ENCODE measurements around the gene KIRREL1. TPM values are rescaled to one million over a fixed set of nuclear protein-coding genes. Genes with fewer than 3 reads are reported as not detected.

The KIRREL1 gene
- total and polyA plus RNA-seq, 2 donors (not counting 1 experiment from before 2014, with no cell fraction given) = 55.5 to 123 TPM

- Histone ChIP-seq H3K79me2 (ENCODE audit: control insufficient read depth, insufficient read depth, low read length) (no peaks in the 10 kb centered on the region), H2AFZ (ENCODE audit: low read length) (no peak overlapping the region), H3K27me3 (ENCODE audit: control insufficient read depth, insufficient read depth, low read length) (peaks cover 7% of the 10 kb centered on the region), H4K20me1 (ENCODE audit: control insufficient read depth, extremely low read depth, insufficient read depth, low read length) (no peaks in the 10 kb centered on the region), H3K9me3 (ENCODE audit: control insufficient read depth, insufficient read depth, low read depth, low read length) (no peaks in the 10 kb centered on the region), H3K4me1 (ENCODE audit: control insufficient read depth, extremely low read depth, insufficient read depth, low read length) (no peaks in the 10 kb centered on the region), H3K36me3 (ENCODE audit: control insufficient read depth, insufficient read depth, low read length) (no peaks in the 10 kb centered on the region), H3K4me3 (replicated peaks in 1 of 4; ENCODE audit: control extremely low read depth in 1 of 4, insufficient read depth in 1 of 4, low read depth in 3 of 4, low read length in 4 of 4) (no peak overlapping the region), H3K27ac (ENCODE audit: insufficient read depth, low read length) (no peak overlapping the region), H3K4me2 (ENCODE audit: extremely low read depth, insufficient read depth, low read length) (no peak overlapping the region), H3K9ac (ENCODE audit: insufficient read depth, low read length) (no peak overlapping the region)
- TF ChIP-seq, protein P1, sequence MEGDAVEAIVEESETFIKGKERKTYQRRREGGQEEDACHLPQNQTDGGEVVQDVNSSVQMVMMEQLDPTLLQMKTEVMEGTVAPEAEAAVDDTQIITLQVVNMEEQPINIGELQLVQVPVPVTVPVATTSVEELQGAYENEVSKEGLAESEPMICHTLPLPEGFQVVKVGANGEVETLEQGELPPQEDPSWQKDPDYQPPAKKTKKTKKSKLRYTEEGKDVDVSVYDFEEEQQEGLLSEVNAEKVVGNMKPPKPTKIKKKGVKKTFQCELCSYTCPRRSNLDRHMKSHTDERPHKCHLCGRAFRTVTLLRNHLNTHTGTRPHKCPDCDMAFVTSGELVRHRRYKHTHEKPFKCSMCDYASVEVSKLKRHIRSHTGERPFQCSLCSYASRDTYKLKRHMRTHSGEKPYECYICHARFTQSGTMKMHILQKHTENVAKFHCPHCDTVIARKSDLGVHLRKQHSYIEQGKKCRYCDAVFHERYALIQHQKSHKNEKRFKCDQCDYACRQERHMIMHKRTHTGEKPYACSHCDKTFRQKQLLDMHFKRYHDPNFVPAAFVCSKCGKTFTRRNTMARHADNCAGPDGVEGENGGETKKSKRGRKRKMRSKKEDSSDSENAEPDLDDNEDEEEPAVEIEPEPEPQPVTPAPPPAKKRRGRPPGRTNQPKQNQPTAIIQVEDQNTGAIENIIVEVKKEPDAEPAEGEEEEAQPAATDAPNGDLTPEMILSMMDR (conservative IDR thresholded peaks at IDR 0.05 in 1 of 2, IDR thresholded peaks at IDR 0.05 in 1 of 2; ENCODE audit: low read depth in 1 of 2, low read length in 2 of 2) = no peak
- TF ChIP-seq EZH2 (IDR thresholded peaks at IDR 0.05; ENCODE audit: low read length, missing control alignments) = no peak
- DNase-seq (ENCODE audit: low read depth in 2 of 2) = no peak
These were observed 11.3 kb upstream of the KIRREL1 start for GRCh38 chr1:157982136-157982535.

GRCh38 chr1:157983787-157984186, 9.7 kb upstream of the KIRREL1 start:
- H3K27ac ChIP-seq (ENCODE audit: insufficient read depth, low read length) = no peak overlapping the region
- no peaks in the 10 kb centered on the region for H3K79me2 ChIP-seq (ENCODE audit: control insufficient read depth, insufficient read depth, low read length)
- no peak overlapping the region for H3K4me3 ChIP-seq (replicated peaks in 1 of 4; ENCODE audit: control extremely low read depth in 1 of 4, insufficient read depth in 1 of 4, low read depth in 3 of 4, low read length in 4 of 4)
- H3K9me3 ChIP-seq (ENCODE audit: control insufficient read depth, insufficient read depth, low read depth, low read length) = no peaks in the 10 kb centered on the region
- peaks cover 9% of the 10 kb centered on the region for H3K27me3 ChIP-seq (ENCODE audit: control insufficient read depth, insufficient read depth, low read length)
- DNase-seq (ENCODE audit: low read depth in 2 of 2) = no peak
- H3K4me1 ChIP-seq (ENCODE audit: control insufficient read depth, extremely low read depth, insufficient read depth, low read length) = no peaks in the 10 kb centered on the region
- H3K4me2 ChIP-seq (ENCODE audit: extremely low read depth, insufficient read depth, low read length) = no peak overlapping the region
- no peak overlapping the region for H3K9ac ChIP-seq (ENCODE audit: insufficient read depth, low read length)
- H2AFZ ChIP-seq (ENCODE audit: low read length) = no peak overlapping the region
- no peaks in the 10 kb centered on the region for H4K20me1 ChIP-seq (ENCODE audit: control insufficient read depth, extremely low read depth, insufficient read depth, low read length)
- TF ChIP-seq, protein P1 (conservative IDR thresholded peaks at IDR 0.05 in 1 of 2, IDR thresholded peaks at IDR 0.05 in 1 of 2; ENCODE audit: low read depth in 1 of 2, low read length in 2 of 2) = no peak
- TF ChIP-seq EZH2 (IDR thresholded peaks at IDR 0.05; ENCODE audit: low read length, missing control alignments) = no peak
- H3K36me3 ChIP-seq (ENCODE audit: control insufficient read depth, insufficient read depth, low read length) = no peaks in the 10 kb centered on the region

DNA sequence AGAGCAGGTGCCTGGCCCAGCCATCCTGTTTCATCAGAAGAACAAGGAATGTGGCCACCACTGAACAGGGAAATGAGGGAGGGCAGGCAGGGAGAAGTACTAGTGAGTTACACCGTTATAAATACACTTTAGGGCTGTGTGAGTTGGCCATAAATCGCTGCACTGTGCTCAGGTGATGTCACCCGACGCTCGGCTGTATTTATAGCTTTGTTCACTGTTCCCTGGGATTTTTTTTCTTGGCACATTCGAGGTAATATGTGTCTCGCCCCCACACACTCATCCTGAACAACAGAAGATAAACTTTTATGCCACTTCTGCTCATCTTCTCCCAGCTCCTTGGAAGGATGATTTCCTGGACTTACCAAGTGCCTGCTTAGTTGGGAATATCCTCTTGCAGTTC, 9.0 kb upstream of the KIRREL1 start:
- no peak for TF ChIP-seq EZH2 (IDR thresholded peaks at IDR 0.05; ENCODE audit: low read length, missing control alignments)
- TF ChIP-seq, protein P1 (conservative IDR thresholded peaks at IDR 0.05 in 1 of 2, IDR thresholded peaks at IDR 0.05 in 1 of 2; ENCODE audit: low read depth in 1 of 2, low read length in 2 of 2) = no peak
- Histone ChIP-seq H3K4me3 (replicated peaks in 1 of 4; ENCODE audit: control extremely low read depth in 1 of 4, insufficient read depth in 1 of 4, low read depth in 3 of 4, low read length in 4 of 4) (no peak overlapping the region), H3K79me2 (ENCODE audit: control insufficient read depth, insufficient read depth, low read length) (no peaks in the 10 kb centered on the region), H3K27me3 (ENCODE audit: control insufficient read depth, insufficient read depth, low read length) (peaks cover 9% of the 10 kb centered on the region), H3K27ac (ENCODE audit: insufficient read depth, low read length) (no peak overlapping the region), H3K4me2 (ENCODE audit: extremely low read depth, insufficient read depth, low read length) (no peak overlapping the region), H4K20me1 (ENCODE audit: control insufficient read depth, extremely low read depth, insufficient read depth, low read length) (no peaks in the 10 kb centered on the region), H3K9me3 (ENCODE audit: control insufficient read depth, insufficient read depth, low read depth, low read length) (no peaks in the 10 kb centered on the region), H3K36me3 (ENCODE audit: control insufficient read depth, insufficient read depth, low read length) (no peaks in the 10 kb centered on the region), H2AFZ (ENCODE audit: low read length) (no peak overlapping the region), H3K9ac (ENCODE audit: insufficient read depth, low read length) (no peak overlapping the region), H3K4me1 (ENCODE audit: control insufficient read depth, extremely low read depth, insufficient read depth, low read length) (no peaks in the 10 kb centered on the region)
- DNase-seq (ENCODE audit: low read depth in 2 of 2) = no peak

All from fibroblast of lung (primary cell).